ENCODE data around the gene BTK. TPM values are rescaled to one million over a fixed set of nuclear protein-coding genes. Genes with fewer than 3 reads are reported as not detected.

Gene BTK
- total RNA-seq, 1 experiment from 2014 or later: 0.37 TPM

GRCh38 chrX:101417981-101418841 is 32.2 kb upstream of the BTK start:
- Histone ChIP-seq H3K9me2 (ENCODE audit: insufficient read depth) (no peaks in the 10 kb centered on the region), H3K27ac (ENCODE audit: low read depth, low read length) (no peak overlapping the region), H3K4me1 (ENCODE audit: control insufficient read depth in 1 of 2, insufficient read depth in 2 of 2, low read length in 2 of 2) (no peaks in the 10 kb centered on the region), H3K79me2 (ENCODE audit: insufficient read depth, low read length) (peaks cover 8% of the 10 kb centered on the region; the same call in 1 of the 2 replicates), H3K9ac (ENCODE audit: low read length) (no peak overlapping the region), H2AFZ (ENCODE audit: low read depth, low read length, poor library complexity, severe bottlenecking) (no peak overlapping the region), H3K36me3 (ENCODE audit: control insufficient read depth in 1 of 2, insufficient read depth in 2 of 2, low read length in 2 of 2) (peaks cover 0 to 2% of the 10 kb centered on the region in 2 experiments; a peak in 1 of 4 replicates), H3K4me2 (ENCODE audit: low read length) (no peak overlapping the region), H3K9me3 (ENCODE audit: control insufficient read depth in 1 of 2, insufficient read depth in 1 of 2, low read depth in 1 of 2, low read length in 2 of 2) (no peaks in the 10 kb centered on the region), H3K4me3 (replicated peaks in 1 of 2; ENCODE audit: low read depth in 1 of 2, low read length in 2 of 2) (no peak overlapping the region), H3K27me3 (ENCODE audit: insufficient read depth, low read length) (no peaks in the 10 kb centered on the region), H4K20me1 (ENCODE audit: insufficient read depth) (no peaks in the 10 kb centered on the region)
- intact Hi-C loops (cut with micrococcal nuclease): loop anchor here (5.0 kb wide), 1 partner anchor 179 kb away; no protein-coding TSS in a partner anchor
- ChIA-PET RAD21 (ENCODE audit: low non-redundant PET in 1 of 2, low total read pairs in 2 of 2, uncharacterized antibody in 2 of 2, unreplicated experiment in 2 of 2) (no interaction called here), POLR2A (no interaction called here), CTCF (interaction anchor here (1.1 kb wide), 1 partner anchor 340 kb away, joined by 3 read pairs; no protein-coding TSS in a partner anchor)
- ATAC-seq: no peak
- no TSS peak for BruUV-seq (replicated peaks)
- DNase-seq (ENCODE audit: low read depth, low spot score): no peak
- no peak for TF ChIP-seq SP1 (IDR thresholded peaks at IDR 0.05; ENCODE audit: low read depth)
- TF ChIP-seq YY1 (IDR thresholded peaks at IDR 0.05; ENCODE audit: extremely low read depth, insufficient replicate concordance, low read depth, low read length): no peak
- TF ChIP-seq MAX (IDR thresholded peaks at IDR 0.05): no peak
- TF ChIP-seq CTCF (IDR thresholded peaks at IDR 0.05 in 2 of 3, conservative IDR thresholded peaks at IDR 0.05 in 1 of 3; ENCODE audit: borderline replicate concordance in 1 of 3, insufficient read depth in 1 of 3, low read depth in 2 of 3, low read length in 2 of 3): no peak
- no peak for TF ChIP-seq EZH2 (IDR thresholded peaks at IDR 0.05)
- TF ChIP-seq ATF3 (IDR thresholded peaks at IDR 0.05): no peak
- TF ChIP-seq CBX3 (IDR thresholded peaks at IDR 0.05; ENCODE audit: low read depth): no peak
- no peak for TF ChIP-seq POLR2AphosphoS5 (IDR thresholded peaks at IDR 0.05; ENCODE audit: low read depth, low read length)
- no peak for TF ChIP-seq ZNF274 (IDR thresholded peaks at IDR 0.05; ENCODE audit: low read depth, low read length)
- no peak for TF ChIP-seq TCF7L2 (IDR thresholded peaks at IDR 0.05; ENCODE audit: borderline replicate concordance, extremely low read depth, insufficient read depth, insufficient read length)
- TF ChIP-seq CEBPB (IDR thresholded peaks at IDR 0.05; ENCODE audit: low read depth): no peak
- no peak for TF ChIP-seq ZFX (IDR thresholded peaks at IDR 0.05)
- no peak for TF ChIP-seq SRF (IDR thresholded peaks at IDR 0.05; ENCODE audit: low read depth)
- TF ChIP-seq, protein P1, sequence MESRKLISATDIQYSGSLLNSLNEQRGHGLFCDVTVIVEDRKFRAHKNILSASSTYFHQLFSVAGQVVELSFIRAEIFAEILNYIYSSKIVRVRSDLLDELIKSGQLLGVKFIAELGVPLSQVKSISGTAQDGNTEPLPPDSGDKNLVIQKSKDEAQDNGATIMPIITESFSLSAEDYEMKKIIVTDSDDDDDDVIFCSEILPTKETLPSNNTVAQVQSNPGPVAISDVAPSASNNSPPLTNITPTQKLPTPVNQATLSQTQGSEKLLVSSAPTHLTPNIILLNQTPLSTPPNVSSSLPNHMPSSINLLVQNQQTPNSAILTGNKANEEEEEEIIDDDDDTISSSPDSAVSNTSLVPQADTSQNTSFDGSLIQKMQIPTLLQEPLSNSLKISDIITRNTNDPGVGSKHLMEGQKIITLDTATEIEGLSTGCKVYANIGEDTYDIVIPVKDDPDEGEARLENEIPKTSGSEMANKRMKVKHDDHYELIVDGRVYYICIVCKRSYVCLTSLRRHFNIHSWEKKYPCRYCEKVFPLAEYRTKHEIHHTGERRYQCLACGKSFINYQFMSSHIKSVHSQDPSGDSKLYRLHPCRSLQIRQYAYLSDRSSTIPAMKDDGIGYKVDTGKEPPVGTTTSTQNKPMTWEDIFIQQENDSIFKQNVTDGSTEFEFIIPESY (IDR thresholded peaks at IDR 0.05; ENCODE audit: extremely low read depth, insufficient replicate concordance, low read length): no peak
- no peak for TF ChIP-seq RAD21 (IDR thresholded peaks at IDR 0.05; ENCODE audit: low read depth)
- TF ChIP-seq REST (IDR thresholded peaks at IDR 0.05; ENCODE audit: low read depth): no peak
- no peak for TF ChIP-seq EZH2phosphoT487 (IDR thresholded peaks at IDR 0.05; ENCODE audit: borderline replicate concordance)
